MG63 (cell line): ENCODE results near the gene ZC3H12C. TPM values are rescaled to one million over a fixed set of nuclear protein-coding genes. Genes with fewer than 3 reads are reported as not detected.
"Not testable (repeated sequence)": the region's sequence is repeated elsewhere in the genome, so short reads cannot be mapped to it uniquely, and the experiment has no call there.

Source experiments
- DNase-seq: peaks from one replicate; pipeline ENCODE4 v3.0.0-alpha.2; 2020
- H3K27me3 ChIP-seq: fragments of 250-450 bp; sonication (Bioruptor Pico); 2 replicates; pipeline ENCODE4 v1.5.1; 2020; ENCODE audit warnings: mild to moderate bottlenecking, moderate library complexity
- H3K36me3 ChIP-seq: fragments of 250-450 bp; sonication (Bioruptor Pico); 2 replicates; pipeline ENCODE4 v1.5.1; 2020; ENCODE audit warnings: mild to moderate bottlenecking, moderate library complexity
- H3K4me3 ChIP-seq: fragments of 250-450 bp; sonication (Bioruptor Pico); 2 replicates; pipeline ENCODE4 v1.5.1; 2020; ENCODE audit warnings: mild to moderate bottlenecking, moderate library complexity
- H3K9me3 ChIP-seq: fragments of 250-450 bp; sonication (Bioruptor Pico); 2 replicates; pipeline ENCODE4 v1.5.1; 2020; ENCODE audit warnings: mild to moderate bottlenecking, moderate library complexity
- total RNA-seq: library from RNA; depleted of rRNA; stranded (reverse); fragments of >200 nt; shearing (Covaris generic); gene quantifications from 2 replicates; pipeline ENCODE4 v1.2.3, GENCODE V29; 2014; ENCODE audit warnings: low replicate concordance; rRNA removed

The ZC3H12C gene
- total RNA-seq: 2.5 and 3.7 TPM in 2 replicates

GRCh38 chr11:110092515-110093406 lies at the start of gene ZC3H12C:
ZC3H12C (plus strand) TSS chr11:110093392; CDS start chr11:110093412, 20 bp downstream.
- Histone ChIP-seq H3K27me3 (no peaks in the 10 kb centered on the region), H3K4me3 (peak within 1 kb of the TSS; percentile 77), H3K9me3 (no peaks in the 10 kb centered on the region), H3K36me3 (0 out of 2 replicates have a peak, but pooled peaks cover 4% of the 10 kb centered on the region)
- peak; percentile 87 for DNase-seq

- Histone ChIP-seq H3K27me3 (no peaks in the 10 kb centered on the region), H3K9me3 (no peaks in the 10 kb centered on the region), H3K4me3 (no peak overlapping the region), H3K36me3 (no peaks in the 10 kb centered on the region)
- no peak for DNase-seq
Observed at GRCh38 chr11:110044226-110044968, 48.8 kb upstream of the ZC3H12C start.

- no peak overlapping the region for H3K4me3 ChIP-seq
- H3K9me3 ChIP-seq: no peaks in the 10 kb centered on the region
- H3K36me3 ChIP-seq: no peaks in the 10 kb centered on the region
- DNase-seq: no peak
- no peaks in the 10 kb centered on the region for H3K27me3 ChIP-seq
Observed at GRCh38 chr11:110046775-110047380, 46.3 kb upstream of the ZC3H12C start.

DNA sequence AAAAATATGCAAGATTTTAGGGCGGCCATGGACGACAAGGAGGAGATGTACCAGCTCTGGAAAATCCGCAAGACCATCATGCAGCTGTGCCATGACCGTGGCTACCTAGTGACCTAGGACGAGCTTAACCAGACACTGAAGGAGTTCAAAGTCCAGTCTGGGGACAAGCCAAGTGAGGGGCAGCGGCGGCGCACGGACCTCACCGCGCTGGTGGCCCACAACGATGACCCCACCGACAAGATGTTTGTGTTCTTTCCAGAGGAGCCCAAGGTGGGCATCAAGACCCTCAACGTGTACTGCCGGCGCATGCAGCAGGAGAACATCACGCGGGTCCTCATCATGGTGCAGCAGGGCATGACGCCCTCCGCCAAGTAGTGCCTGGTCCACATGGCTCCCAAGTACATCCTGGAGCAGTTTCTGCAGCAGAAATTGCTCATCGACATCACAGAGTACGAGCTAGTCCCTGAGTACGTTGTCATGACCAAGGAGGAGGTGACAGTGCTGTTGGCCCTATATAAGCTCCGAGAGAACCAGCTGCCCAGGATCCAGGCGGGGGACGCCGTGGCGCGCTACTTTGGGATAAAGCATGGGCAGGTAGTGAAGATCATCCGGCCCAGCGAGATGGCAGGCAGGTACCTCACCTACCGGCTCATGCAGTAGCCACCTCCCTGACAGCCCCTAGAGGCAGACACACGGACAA lies 43.5 kb upstream of the ZC3H12C start:
- DNase-seq: no peak
- no peaks in the 10 kb centered on the region for H3K27me3 ChIP-seq
- H3K9me3 ChIP-seq: peaks cover 3% of the 10 kb centered on the region; the same call in 1 of the 2 replicates
- H3K4me3 ChIP-seq: no peak overlapping the region
- no peaks in the 10 kb centered on the region for H3K36me3 ChIP-seq

DNA sequence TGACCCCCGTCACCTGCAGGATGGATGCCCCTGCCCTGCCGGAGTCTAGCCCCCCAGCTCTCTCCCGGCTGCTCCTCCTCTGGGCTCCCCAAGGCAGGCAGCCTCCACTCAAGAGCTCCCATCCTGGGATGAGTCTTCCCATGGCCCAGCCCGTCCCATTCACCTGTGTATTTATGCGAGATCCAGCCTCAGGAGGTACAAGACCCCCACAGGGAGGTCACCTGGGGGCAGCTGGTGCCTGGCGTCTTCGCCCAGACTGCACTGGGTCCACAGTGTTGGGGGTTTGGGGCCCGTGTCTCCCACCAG lies 43.0 kb upstream of the ZC3H12C start:
- Histone ChIP-seq H3K4me3 (no peak overlapping the region), H3K9me3 (peaks cover 3% of the 10 kb centered on the region; the same call in 1 of the 2 replicates), H3K27me3 (no peaks in the 10 kb centered on the region), H3K36me3 (no peaks in the 10 kb centered on the region)
- no peak for DNase-seq

DNA sequence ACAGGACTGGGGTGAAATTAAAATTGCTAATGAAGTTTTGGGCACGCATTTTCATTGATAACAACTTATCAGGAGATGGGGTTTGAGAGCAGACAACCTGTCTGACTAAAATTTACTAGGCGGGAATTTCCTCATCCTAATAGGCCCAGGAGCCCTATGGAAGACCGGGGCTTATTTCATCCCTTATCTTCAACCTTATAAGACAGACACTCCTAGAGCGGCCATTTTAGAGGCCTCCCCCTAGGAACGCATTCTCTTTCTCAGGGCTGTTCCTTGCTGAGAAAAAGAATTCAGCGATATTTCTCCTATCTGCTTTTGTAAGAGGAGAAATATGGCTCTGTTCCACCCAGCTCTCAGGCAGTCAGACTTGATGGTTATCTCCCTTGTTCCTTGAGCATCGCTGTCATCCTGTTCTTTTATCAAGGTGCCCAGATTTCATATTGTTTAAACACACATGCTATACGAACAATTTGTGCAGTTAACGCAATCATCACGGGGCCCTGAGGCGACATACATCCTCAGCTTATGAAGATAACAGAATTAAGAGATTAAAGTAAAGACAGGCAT lies 39.3 kb upstream of the ZC3H12C start:
- Histone ChIP-seq H3K9me3 (peaks cover 3% of the 10 kb centered on the region), H3K36me3 (no peaks in the 10 kb centered on the region), H3K27me3 (no peaks in the 10 kb centered on the region), H3K4me3 (no peak overlapping the region)
- DNase-seq: no peak

DNA sequence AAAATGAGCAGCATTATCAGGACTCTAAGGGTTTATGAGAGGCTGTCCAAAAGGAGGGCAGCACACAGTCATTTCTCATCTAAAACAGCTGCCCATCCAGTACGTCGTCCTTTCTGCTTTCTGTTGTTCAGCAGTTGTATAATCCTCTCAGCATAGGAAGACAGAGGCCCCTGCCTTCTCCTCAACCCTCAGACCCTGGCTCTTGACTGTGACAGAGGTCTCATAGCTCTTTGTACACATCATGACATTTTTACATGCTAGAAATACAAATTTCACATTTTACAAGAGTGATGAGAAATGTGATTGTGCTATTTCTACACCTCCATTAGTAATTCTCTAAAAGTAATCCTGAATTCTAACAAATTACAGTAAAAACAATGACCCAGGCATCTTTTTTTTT lies 36.2 kb upstream of the ZC3H12C start:
- Histone ChIP-seq H3K9me3 (peaks cover 3% of the 10 kb centered on the region), H3K36me3 (no peaks in the 10 kb centered on the region), H3K4me3 (no peak overlapping the region), H3K27me3 (no peaks in the 10 kb centered on the region)
- DNase-seq: no peak

- DNase-seq: no peak
- no peaks in the 10 kb centered on the region; the same call in 1 of the 2 replicates for H3K9me3 ChIP-seq
- H3K27me3 ChIP-seq: no peaks in the 10 kb centered on the region
- no peaks in the 10 kb centered on the region for H3K36me3 ChIP-seq
- no peak overlapping the region for H3K4me3 ChIP-seq
Observed at GRCh38 chr11:110059706-110060463, 33.3 kb upstream of the ZC3H12C start.

GRCh38 chr11:110061296-110061695 lies 31.9 kb upstream of the ZC3H12C start:
- Histone ChIP-seq H3K36me3 (no peaks in the 10 kb centered on the region), H3K4me3 (no peak overlapping the region), H3K27me3 (no peaks in the 10 kb centered on the region), H3K9me3 (no peaks in the 10 kb centered on the region)
- DNase-seq: no peak

DNA sequence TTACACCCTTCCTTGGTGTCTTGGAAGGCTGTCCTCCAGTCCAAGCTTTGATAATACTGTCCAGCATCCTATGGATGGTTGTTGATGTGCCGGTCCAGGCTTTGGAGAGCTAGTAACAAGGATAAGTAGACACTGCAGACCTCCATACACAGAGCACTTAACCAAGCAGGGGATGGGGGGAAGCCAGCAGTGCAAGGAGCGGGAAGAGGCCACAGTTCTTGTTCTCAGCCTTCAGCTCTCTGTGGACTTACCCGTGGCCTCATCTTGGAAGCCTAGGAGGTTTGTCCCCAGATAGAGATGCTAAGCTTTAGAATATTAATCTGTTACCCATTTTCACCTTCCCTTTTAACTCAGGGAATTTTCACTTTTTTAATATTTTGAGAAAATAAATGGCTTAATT lies 30.9 kb upstream of the ZC3H12C start:
- DNase-seq: no peak
- Histone ChIP-seq H3K27me3 (no peaks in the 10 kb centered on the region), H3K9me3 (no peaks in the 10 kb centered on the region), H3K36me3 (no peaks in the 10 kb centered on the region), H3K4me3 (no peak overlapping the region)

- Histone ChIP-seq H3K36me3 (no peaks in the 10 kb centered on the region), H3K27me3 (no peaks in the 10 kb centered on the region), H3K9me3 (no peaks in the 10 kb centered on the region), H3K4me3 (no peak overlapping the region)
- no peak for DNase-seq
Observed at GRCh38 chr11:110065189-110065588, 28.0 kb upstream of the ZC3H12C start.

DNA sequence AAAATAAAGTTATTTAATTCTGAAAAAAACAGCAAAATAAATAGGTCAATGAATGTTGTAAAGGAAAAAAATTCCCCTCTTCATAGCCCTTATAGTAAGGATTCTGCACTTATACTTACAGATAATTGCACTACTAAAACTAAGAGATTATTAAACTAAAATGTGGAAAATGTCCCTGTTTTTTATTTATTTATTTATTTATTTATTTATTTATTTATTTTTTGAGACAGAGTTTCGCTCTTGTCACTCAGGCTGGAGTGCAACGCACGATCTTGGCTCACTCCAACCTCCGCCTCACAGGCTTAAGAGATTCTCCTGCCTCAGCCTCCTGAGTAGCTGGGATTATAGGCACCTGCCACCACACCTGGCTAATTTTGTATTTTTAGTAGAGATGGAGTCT lies 25.2 kb upstream of the ZC3H12C start:
- H3K27me3 ChIP-seq, DNase-seq, H3K9me3 ChIP-seq, H3K4me3 ChIP-seq, H3K36me3 ChIP-seq: not testable (repeated sequence)

DNA sequence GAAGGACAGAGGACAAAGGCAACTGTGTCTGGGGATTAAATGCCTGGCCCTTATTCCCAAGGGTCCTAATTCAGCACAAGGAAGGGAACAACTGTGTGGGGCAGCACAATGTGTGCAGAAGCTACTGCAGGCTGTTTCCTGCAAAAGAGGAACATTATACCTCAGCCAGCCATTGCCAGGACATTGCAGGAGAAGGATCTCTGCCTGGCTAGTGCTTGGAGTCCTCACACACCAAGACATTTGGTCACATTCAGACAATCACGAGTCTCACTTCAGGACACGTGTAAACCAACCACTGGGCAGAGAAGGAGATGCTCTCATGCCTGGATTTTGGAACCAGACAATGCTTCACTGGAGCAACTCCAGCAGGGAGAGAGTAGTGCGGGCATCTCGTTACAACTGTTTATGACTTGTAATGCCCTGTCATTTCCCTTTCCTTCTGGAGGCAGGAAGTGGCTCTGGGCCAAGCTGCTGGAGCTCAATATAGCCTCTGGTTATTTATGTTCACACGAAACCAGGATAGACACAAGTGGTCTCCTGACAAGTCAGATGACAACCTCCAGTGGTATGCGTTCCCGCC lies 23.9 kb upstream of the ZC3H12C start:
- no peaks in the 10 kb centered on the region for H3K9me3 ChIP-seq
- DNase-seq: peak; percentile 93
- no peak overlapping the region for H3K4me3 ChIP-seq
- H3K36me3 ChIP-seq: no peaks in the 10 kb centered on the region; the same call in 1 of the 2 replicates
- no peaks in the 10 kb centered on the region for H3K27me3 ChIP-seq

DNA sequence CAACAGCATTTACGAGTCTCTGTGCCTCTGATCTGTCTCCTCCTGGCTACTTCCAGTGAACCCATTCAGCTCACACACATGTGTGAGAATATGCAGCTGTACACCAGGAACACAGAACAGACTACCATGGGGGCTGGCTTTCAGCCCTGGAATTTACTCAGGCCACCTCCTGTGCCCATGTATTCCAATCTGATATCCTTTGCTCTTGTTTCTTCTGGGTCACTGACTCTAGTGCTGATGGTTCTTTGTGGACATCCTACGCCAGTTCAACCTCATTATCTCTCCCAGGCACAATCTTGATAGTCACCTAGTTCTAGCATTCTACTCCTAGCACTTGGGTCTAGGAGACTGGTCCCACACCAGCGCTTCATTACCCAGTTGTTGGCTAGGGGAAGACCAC lies 23.0 kb upstream of the ZC3H12C start:
- Histone ChIP-seq H3K9me3 (no peaks in the 10 kb centered on the region), H3K27me3 (no peaks in the 10 kb centered on the region)
- DNase-seq: no peak

DNA sequence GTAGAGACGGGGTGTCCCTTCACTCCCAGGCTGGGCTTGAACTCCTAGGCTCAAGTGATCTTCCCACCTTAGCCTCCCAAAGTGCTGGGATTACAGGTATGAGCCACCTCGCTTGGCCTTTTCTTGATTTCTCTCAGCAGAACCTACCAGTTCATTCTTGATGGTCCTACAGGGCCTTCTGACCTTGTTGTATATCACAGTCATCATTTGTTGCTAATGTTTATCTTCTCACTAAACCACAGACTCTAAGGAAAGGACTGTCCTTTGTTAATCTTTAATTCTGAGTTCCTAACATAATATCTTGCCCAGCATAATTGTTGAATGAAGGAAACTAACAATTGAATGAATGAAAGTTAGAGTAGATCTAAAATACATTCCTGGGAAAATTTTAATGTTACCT lies 22.0 kb upstream of the ZC3H12C start:
- no peaks in the 10 kb centered on the region for H3K27me3 ChIP-seq
- no peak overlapping the region for H3K4me3 ChIP-seq
- H3K36me3 ChIP-seq: no peaks in the 10 kb centered on the region; the same call in 1 of the 2 replicates
- no peak for DNase-seq
- no peaks in the 10 kb centered on the region for H3K9me3 ChIP-seq

More for the DNA sequence above, 23.0 kb upstream of the ZC3H12C start:
- Histone ChIP-seq H3K4me3 (no peak overlapping the region), H3K36me3 (no peaks in the 10 kb centered on the region; the same call in 1 of the 2 replicates)
